Choroid plexus epithelial cell (primary cell): Measurements from ENCODE around the gene ADARB2.

ENCODE experiments used
- DNase-seq: peaks from one replicate; pipeline ENCODE4 v3.0.0-alpha.2; 2010; ENCODE audit warnings: low read depth
- H3K4me3 ChIP-seq: 2 replicates; pipeline ENCODE4 v1.5.1; 2011; ENCODE audit warnings: low read depth, mild to moderate bottlenecking, control low read depth, low read length, moderate library complexity
- TF ChIP-seq, protein P1 (sequence below): conservative IDR thresholded peaks from 2 replicates; pipeline ENCODE4 v1.5.1; 2011; ENCODE audit warnings: low read depth, mild to moderate bottlenecking, control low read depth, inconsistent platforms, low read length, moderate library complexity

Gene ADARB2

DNA sequence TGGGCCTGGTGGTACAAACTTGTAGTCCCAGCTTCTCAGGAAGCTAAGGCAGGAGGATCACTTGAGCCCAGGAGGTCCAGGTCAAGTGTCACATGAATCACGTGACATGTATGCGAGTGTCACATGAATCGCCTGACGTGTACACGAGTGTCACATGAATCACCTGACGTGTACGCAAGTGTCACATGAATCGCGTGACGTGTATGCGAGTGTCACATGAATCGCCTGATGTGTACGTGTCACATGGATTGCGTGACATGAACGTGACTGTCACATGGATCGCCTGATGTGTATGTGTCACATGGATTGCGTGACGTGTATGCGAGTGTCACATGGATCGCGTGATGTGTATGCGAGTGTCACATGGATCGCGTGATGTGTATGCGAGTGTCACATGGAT is 9.5 kb upstream of the ADARB2 start:
- H3K4me3 ChIP-seq: no peak overlapping the region
- TF ChIP-seq, protein P1, sequence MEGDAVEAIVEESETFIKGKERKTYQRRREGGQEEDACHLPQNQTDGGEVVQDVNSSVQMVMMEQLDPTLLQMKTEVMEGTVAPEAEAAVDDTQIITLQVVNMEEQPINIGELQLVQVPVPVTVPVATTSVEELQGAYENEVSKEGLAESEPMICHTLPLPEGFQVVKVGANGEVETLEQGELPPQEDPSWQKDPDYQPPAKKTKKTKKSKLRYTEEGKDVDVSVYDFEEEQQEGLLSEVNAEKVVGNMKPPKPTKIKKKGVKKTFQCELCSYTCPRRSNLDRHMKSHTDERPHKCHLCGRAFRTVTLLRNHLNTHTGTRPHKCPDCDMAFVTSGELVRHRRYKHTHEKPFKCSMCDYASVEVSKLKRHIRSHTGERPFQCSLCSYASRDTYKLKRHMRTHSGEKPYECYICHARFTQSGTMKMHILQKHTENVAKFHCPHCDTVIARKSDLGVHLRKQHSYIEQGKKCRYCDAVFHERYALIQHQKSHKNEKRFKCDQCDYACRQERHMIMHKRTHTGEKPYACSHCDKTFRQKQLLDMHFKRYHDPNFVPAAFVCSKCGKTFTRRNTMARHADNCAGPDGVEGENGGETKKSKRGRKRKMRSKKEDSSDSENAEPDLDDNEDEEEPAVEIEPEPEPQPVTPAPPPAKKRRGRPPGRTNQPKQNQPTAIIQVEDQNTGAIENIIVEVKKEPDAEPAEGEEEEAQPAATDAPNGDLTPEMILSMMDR: no peak
- DNase-seq: no peak

DNA sequence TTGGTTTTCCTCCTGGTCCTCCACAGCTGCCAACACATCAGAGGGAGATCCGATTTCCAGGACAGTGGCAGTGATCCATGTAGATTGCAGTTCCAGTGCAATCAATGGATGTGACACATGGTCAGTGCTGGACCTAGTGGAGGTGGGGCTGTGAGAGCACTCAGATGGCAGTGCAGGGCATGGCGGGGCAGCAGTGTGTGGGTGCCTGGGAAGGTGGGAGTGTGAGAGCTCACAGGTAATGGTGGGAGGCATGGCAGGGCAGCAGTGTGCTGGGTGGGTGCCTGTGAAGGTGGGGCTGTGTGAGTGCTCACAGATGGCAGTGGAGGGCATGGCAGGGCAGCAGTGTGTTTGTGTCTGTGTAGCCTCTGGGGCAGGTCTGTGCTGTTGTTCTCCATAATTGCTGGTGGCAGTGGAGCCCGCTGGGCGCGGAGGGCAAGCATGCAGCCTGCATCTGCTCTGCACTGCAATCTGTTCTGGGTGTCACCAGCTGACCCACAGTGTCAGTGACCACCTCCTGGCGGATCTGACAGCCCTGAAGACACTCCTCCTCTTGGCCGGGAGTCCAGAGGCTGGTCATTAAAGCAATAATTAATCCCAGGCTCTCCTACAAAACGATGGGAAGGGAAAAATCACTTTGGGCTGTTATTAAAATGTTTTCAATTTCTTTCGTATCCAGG is 8.6 kb upstream of the ADARB2 start:
- TF ChIP-seq, protein P1: no peak
- no peak overlapping the region for H3K4me3 ChIP-seq
- DNase-seq: no peak

DNA sequence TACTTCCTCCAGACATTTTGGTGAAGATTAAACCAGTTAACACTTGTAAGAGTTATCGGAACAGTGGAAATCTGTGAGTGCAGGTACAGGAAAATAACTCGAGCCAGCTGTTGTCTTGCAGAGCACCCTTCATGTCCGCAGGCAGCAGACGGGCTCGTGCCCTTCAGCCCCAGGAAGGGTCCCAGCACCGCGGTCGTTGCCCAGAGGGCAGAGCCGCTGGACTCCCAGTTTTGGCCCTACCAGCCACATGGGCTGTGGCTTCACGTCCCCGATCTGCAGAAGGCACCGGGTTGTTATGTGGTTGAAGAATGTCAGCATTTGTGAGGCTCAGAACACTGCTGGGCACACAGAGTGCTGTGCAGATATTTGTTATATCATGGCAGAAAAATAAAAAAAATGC is 7.2 kb upstream of the ADARB2 start:
- no peak for DNase-seq
- TF ChIP-seq, protein P1: no peak
- no peak overlapping the region for H3K4me3 ChIP-seq

DNA sequence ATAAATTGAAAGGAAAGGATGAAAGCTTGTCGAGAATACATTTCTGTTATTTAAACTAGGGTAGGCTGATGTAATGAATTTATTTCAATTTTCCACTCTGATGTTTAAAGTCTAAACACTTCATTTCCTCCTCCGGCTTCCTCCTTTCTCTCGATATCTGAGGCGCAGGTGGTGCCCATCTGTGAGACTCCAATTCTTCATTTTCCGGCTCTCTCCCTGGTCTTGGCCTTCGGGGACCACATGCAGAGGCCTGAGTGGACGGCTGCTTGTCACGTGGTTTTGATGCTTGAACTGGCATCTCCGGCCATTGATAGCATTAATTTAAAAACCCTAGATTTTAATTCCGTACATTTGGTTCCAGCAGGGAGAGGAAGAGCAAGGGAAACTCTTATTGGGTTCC is 5.8 kb upstream of the ADARB2 start:
- DNase-seq: no peak
- TF ChIP-seq, protein P1: no peak
- no peak overlapping the region for H3K4me3 ChIP-seq

DNA sequence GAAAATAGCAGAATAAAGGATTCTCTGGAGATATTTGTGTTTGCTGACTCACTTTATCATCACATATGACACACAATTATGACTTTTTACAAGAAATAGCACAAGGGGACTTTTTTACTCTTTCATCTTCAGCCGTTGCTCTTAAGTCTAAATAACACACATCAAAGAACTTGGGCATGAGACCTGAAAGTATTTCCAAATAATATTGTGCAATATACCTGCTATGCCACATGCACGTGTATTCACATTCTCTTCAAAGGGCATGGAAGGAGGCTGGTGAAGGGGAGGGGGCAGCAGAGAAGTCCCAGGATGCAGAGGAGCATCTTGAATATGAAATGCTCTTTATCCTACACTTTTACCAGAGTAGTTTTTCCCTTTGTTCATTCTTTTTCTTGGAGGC is 4.1 kb upstream of the ADARB2 start:
- no peak overlapping the region for H3K4me3 ChIP-seq
- TF ChIP-seq, protein P1: no peak
- no peak for DNase-seq

DNA sequence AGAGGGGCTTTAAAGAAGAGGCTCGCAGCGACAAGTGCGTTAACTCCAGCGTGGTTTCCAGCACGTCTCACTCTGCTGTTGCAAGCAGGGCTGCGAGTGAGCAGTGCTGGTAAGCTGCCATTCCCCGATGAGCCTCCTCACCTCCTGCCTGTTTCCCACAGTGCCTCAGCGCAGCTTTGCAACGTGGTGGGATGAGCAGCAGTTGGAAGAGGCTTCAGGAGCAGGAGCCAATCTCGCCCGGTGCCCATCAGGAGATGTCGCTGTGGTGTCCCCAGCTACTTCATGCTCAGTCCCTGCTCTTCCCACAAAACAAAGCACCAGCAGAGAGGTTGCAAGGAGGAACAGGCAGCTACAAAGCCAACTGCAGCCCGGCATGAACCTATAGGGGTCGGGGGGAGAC is 2.4 kb upstream of the ADARB2 start:
- no peak for DNase-seq
- TF ChIP-seq, protein P1: no peak
- no peak overlapping the region for H3K4me3 ChIP-seq

DNA sequence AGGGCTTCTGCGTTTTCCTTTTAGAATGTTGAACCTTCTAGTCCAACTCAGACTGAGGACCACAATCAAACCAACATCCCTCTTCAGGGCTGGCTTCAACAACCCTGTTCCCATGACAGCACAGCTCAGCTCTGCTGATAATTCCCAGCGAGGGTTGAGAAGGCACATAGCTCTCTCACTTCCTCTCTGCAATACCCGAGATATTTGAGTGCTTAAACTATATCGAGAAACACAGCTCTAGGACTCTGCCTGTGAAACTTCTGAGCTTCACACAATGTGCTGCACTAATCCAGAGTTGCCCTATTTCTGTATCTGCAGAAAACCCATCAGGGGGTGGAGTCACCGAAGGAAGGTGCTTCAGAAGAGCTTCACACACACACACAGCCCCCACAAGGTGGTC is 1.6 kb upstream of the ADARB2 start:
- no peak for DNase-seq
- TF ChIP-seq, protein P1: no peak
- no peak overlapping the region for H3K4me3 ChIP-seq
